MCF 10A (cell line): Measurements from ENCODE around the gene ZMYM4. TPM values are rescaled to one million over a fixed set of nuclear protein-coding genes. Genes with fewer than 3 reads are reported as not detected.

ENCODE experiments used
- BruUV-seq: library from RNA; stranded (reverse); fragments of 400-500 nt; replicated peaks from 2 replicates; lab custom pipeline; 2021; lab: Mats Ljungman, UMichigan
- CTCF ChIA-PET: fragments of 300-600 bp; sonication (Branson Sonifier 250); formaldehyde crosslinking; extraction: SDS; loops from one replicate; lab custom pipeline; 2021; ENCODE audit warnings: antibody characterized with exemption, inconsistent platforms; lab: Yijun Ruan, JAX
- POLR2A ChIA-PET: fragments of 300-600, 350-650 bp; sonication (Branson Sonifier 250); formaldehyde crosslinking; extraction: SDS; loops from one replicate; lab custom pipeline; 2020; ENCODE audit warnings: antibody characterized with exemption, inconsistent platforms; lab: Yijun Ruan, JAX
- DNase-seq: peaks from one replicate; pipeline ENCODE4 v3.0.0-alpha.2; 2018; ENCODE audit not compliant: unreplicated experiment
- H3K27ac Mint-ChIP-seq: one replicate; pipeline ENCODE4 v1.8.0; 2022; ENCODE audit warnings: mild to moderate bottlenecking, low read depth, mixed read lengths; ENCODE audit not compliant: unreplicated experiment
- H3K27me3 Mint-ChIP-seq: one replicate; pipeline ENCODE4 v1.8.0; 2022; ENCODE audit warnings: mixed read lengths; ENCODE audit not compliant: insufficient read depth, unreplicated experiment
- H3K36me3 Mint-ChIP-seq: one replicate; pipeline ENCODE4 v1.8.0; 2022; ENCODE audit warnings: mild to moderate bottlenecking, moderate library complexity, mixed read lengths; ENCODE audit not compliant: insufficient read depth, unreplicated experiment
- H3K4me1 Mint-ChIP-seq: one replicate; pipeline ENCODE4 v1.8.0; 2022; ENCODE audit warnings: mixed read lengths; ENCODE audit not compliant: insufficient read depth, unreplicated experiment
- H3K4me3 Mint-ChIP-seq: one replicate; pipeline ENCODE4 v1.8.0; 2022; ENCODE audit warnings: mild to moderate bottlenecking, moderate library complexity, mixed read lengths; ENCODE audit not compliant: unreplicated experiment
- H3K9me3 Mint-ChIP-seq: one replicate; pipeline ENCODE4 v1.8.0; 2022; ENCODE audit warnings: mixed read lengths; ENCODE audit not compliant: unreplicated experiment
- intact Hi-C: fragments of 100-400 bp; cut with micrococcal nuclease; formaldehyde crosslinking; loops from 2 replicates; pipeline ENCODE4 v1.14.1; 2022
- total RNA-seq: library from RNA; stranded (reverse); gene quantifications from 2 replicates; pipeline ENCODE4 v1.2.3, GENCODE V29; 2022
- TF ChIP-seq, protein P1 (sequence below): fragments of 200-600 bp; IDR thresholded peaks from one replicate; pipeline ENCODE4 v1.8.0; 2022; ENCODE audit warnings: antibody characterized with exemption, mild to moderate bottlenecking; ENCODE audit not compliant: unreplicated experiment

ZMYM4 gene
- total RNA-seq, 1 experiment from 2014 or later, result 62.0 TPM

DNA sequence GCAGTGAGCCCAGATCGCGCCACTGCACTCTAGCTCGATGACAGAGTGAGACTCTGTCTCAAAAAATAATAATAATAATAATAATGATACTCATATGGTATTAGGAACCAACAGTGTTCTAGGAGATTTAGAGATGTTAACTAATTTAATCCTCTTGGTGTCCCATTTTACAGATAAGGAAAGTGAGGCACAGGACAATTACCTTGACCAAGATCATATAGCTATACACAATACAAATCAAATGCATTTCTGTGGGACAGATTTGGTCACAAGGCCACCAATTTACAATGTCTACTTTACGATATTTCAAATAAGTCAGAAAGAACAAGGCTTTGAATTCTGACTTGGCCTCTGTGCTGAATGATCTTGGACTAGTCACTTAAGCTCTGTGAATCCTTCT lies 2.2 kb upstream of the ZMYM4 start:
- CTCF ChIA-PET, result interaction anchor here (0.6 kb wide), 1 partner anchor 64 kb away, joined by 4 read pairs; no protein-coding TSS in a partner anchor
- H3K4me1 Mint-ChIP-seq, result peaks cover 34% of the 10 kb centered on the region
- H3K27ac Mint-ChIP-seq, result no peak overlapping the region
- no TSS peak for BruUV-seq
- no peak overlapping the region for H3K4me3 Mint-ChIP-seq
- H3K36me3 Mint-ChIP-seq, result peaks cover 9% of the 10 kb centered on the region
- DNase-seq, result no peak
- intact Hi-C loops, result no loop called here
- TF ChIP-seq, protein P1, sequence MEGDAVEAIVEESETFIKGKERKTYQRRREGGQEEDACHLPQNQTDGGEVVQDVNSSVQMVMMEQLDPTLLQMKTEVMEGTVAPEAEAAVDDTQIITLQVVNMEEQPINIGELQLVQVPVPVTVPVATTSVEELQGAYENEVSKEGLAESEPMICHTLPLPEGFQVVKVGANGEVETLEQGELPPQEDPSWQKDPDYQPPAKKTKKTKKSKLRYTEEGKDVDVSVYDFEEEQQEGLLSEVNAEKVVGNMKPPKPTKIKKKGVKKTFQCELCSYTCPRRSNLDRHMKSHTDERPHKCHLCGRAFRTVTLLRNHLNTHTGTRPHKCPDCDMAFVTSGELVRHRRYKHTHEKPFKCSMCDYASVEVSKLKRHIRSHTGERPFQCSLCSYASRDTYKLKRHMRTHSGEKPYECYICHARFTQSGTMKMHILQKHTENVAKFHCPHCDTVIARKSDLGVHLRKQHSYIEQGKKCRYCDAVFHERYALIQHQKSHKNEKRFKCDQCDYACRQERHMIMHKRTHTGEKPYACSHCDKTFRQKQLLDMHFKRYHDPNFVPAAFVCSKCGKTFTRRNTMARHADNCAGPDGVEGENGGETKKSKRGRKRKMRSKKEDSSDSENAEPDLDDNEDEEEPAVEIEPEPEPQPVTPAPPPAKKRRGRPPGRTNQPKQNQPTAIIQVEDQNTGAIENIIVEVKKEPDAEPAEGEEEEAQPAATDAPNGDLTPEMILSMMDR, result no peak
- H3K27me3 Mint-ChIP-seq, result no peaks in the 10 kb centered on the region
- H3K9me3 Mint-ChIP-seq, result no peaks in the 10 kb centered on the region
- POLR2A ChIA-PET, result interaction anchor here (0.6 to 1.0 kb wide), 2 partner anchors 8 to 43 kb away, joined by 3 read pairs; no protein-coding TSS in a partner anchor

DNA sequence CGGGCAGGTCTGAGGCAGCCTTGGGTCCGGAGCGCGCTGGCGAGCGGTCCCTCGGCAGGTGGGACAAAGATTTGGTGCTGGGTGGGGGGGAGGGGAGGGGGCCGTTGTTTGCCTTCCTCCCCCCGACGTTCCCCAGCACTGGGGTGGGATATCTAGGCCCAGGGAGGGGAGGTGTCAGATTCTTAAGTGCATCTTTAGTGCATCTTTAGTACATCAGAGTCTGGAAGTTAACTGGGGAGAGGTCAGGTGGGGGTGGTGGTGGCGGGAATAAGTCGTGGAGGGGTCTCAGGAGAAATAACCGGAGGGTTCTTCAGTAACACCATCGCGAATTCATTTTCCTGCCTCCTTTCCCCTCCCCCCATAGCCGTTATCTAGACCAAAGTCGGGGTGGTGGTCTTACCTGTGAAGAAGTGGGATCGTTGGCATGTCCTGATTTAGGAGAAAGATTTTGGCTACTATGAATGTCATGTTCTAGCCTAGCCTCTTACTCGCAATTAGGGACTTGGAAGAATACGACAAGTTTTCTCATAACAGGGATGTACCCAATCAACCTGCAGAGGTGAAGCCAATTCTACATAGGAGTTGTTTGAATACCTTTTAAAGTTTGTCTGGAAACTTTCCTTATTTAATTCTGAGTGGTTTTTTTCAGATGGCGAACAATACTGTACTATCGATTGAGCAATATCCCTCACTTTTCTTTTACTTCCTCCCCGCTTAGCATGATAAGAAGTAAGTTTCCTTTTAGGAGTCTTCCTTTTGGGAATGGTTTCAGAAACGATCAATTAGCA lies 886 bp downstream of the ZMYM4 start:
- peaks cover 9% of the 10 kb centered on the region for H3K36me3 Mint-ChIP-seq
- TF ChIP-seq, protein P1, result no peak
- intact Hi-C loops, result no loop called here
- ChIA-PET CTCF (interaction anchor here (0.6 to 1.1 kb wide), 4 partner anchors 15 to 300 kb away, joined by 3 to 4 read pairs (median 3); no protein-coding TSS in a partner anchor), POLR2A (interaction anchor here (0.7 to 1.4 kb wide), 10 partner anchors 10 to 286 kb away, joined by 3 to 6 read pairs (median 4); no protein-coding TSS in a partner anchor)
- peaks cover 28% of the 10 kb centered on the region for H3K4me1 Mint-ChIP-seq
- peak overlapping the region; percentile 84 for H3K27ac Mint-ChIP-seq
- H3K27me3 Mint-ChIP-seq, result no peaks in the 10 kb centered on the region
- DNase-seq, result peak; percentile 16
- BruUV-seq, result TSS peak; percentile 47
- H3K4me3 Mint-ChIP-seq, result peak overlapping the region; percentile 72
- no peaks in the 10 kb centered on the region for H3K9me3 Mint-ChIP-seq

DNA sequence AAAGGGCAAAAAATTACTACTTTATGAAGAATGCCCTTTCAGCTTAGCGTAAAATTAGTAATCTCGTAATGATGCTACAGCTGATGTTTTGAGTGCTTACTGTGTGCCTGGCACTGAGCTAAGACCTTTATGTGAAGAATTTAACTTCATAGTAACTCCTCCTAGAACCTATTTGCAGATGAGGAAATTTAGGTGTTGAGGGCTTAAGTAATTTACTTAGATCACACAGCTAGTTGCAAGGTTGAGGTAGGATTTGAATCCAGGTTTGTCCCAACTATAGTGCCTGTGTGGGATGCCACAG lies 1.4 kb downstream of the ZMYM4 start:
- ChIA-PET POLR2A (interaction anchor here (0.7 to 1.0 kb wide), 7 partner anchors 9 to 278 kb away, joined by 3 to 6 read pairs (median 3); no protein-coding TSS in a partner anchor), CTCF (interaction anchor here (0.6 to 1.1 kb wide), 4 partner anchors 15 to 299 kb away, joined by 3 to 4 read pairs (median 3); no protein-coding TSS in a partner anchor)
- no peak overlapping the region for H3K27ac Mint-ChIP-seq
- H3K27me3 Mint-ChIP-seq, result no peaks in the 10 kb centered on the region
- no TSS peak for BruUV-seq
- peaks cover 9% of the 10 kb centered on the region for H3K36me3 Mint-ChIP-seq
- TF ChIP-seq, protein P1, result no peak
- H3K4me1 Mint-ChIP-seq, result peaks cover 22% of the 10 kb centered on the region
- intact Hi-C loops, result no loop called here
- DNase-seq, result no peak
- H3K4me3 Mint-ChIP-seq, result peak overlapping the region; percentile 72
- H3K9me3 Mint-ChIP-seq, result no peaks in the 10 kb centered on the region

DNA sequence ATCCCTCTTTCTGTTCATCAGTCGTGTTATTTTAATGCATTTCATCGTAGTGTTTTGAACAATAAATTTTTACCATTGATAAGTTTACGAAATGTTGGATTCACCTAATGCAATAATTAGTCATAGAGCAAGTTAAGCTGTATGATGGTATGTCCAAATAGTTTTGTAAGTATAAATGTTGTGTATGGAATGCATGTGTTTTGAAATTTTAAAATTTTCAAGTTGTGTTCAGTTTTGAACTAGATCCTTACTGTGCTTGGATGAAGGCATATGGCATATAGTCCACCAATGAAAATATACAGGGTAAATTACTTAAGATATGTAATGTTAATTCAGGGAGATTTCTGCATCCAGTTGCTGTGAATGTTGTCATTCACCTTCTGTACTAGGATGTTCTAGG lies 2.3 kb downstream of the ZMYM4 start:
- BruUV-seq, result no TSS peak
- Mint-ChIP-seq H3K27ac (no peak overlapping the region), H3K36me3 (peaks cover 9% of the 10 kb centered on the region)

More for the DNA sequence above, 2.3 kb downstream of the ZMYM4 start:
- H3K27me3 Mint-ChIP-seq, result no peaks in the 10 kb centered on the region
- ChIA-PET POLR2A (interaction anchor here (0.6 kb wide), 2 partner anchors 14 to 74 kb away, joined by 3 read pairs; no protein-coding TSS in a partner anchor), CTCF (no interaction called here)
- H3K9me3 Mint-ChIP-seq, result no peaks in the 10 kb centered on the region
- H3K4me3 Mint-ChIP-seq, result peak overlapping the region; percentile 72
- TF ChIP-seq, protein P1, result no peak
- intact Hi-C loops, result no loop called here
- H3K4me1 Mint-ChIP-seq, result peaks cover 15% of the 10 kb centered on the region
- no peak for DNase-seq
